Measurements from ENCODE around the gene SPACA6. TPM values are rescaled to one million over a fixed set of nuclear protein-coding genes. Genes with fewer than 3 reads are reported as not detected.

The SPACA6 gene
- total RNA-seq, 3 donors from 2014 or later, result 2.9 to 35.5 (median 4.1) TPM

DNA sequence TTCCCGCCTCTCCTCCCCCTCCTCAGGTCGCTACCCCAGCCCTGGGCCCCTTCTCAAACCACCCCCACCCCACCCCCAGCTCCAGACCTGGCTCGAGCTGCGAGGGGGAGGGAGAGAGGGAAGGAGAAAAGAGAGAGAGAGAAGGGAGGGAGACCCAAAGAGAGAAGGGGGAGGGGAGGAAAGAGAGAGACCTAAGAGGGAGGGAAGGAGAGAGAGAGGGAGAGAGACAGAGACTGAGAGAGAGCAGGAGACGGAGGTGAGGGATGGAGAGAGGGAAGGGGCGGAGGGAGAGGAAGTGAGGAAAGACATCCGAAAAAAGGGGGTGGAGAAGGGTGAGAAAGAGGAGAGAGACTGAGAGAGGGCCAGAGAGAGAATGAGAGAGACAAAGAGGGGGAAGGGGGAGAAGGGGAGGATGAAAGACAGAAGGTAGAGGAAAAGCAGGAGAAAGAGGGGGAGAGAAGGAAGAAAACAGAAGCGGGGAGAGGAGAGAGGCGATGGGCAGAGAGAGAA lies 2.0 kb upstream of the SPACA6 start:
- no peak for ATAC-seq
- Histone ChIP-seq H3K9me3 (no peaks in the 10 kb centered on the region), H3K4me3 (no peak overlapping the region), H3K36me3 (ENCODE audit: low read depth) (no peaks in the 10 kb centered on the region), H3K4me1 (ENCODE audit: low read depth) (no peaks in the 10 kb centered on the region)
- no peak for DNase-seq
- intact Hi-C loops (cut with DNase I, micrococcal nuclease), result no loop called here
- TF ChIP-seq, protein P1, sequence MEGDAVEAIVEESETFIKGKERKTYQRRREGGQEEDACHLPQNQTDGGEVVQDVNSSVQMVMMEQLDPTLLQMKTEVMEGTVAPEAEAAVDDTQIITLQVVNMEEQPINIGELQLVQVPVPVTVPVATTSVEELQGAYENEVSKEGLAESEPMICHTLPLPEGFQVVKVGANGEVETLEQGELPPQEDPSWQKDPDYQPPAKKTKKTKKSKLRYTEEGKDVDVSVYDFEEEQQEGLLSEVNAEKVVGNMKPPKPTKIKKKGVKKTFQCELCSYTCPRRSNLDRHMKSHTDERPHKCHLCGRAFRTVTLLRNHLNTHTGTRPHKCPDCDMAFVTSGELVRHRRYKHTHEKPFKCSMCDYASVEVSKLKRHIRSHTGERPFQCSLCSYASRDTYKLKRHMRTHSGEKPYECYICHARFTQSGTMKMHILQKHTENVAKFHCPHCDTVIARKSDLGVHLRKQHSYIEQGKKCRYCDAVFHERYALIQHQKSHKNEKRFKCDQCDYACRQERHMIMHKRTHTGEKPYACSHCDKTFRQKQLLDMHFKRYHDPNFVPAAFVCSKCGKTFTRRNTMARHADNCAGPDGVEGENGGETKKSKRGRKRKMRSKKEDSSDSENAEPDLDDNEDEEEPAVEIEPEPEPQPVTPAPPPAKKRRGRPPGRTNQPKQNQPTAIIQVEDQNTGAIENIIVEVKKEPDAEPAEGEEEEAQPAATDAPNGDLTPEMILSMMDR (IDR thresholded peaks at IDR 0.05), result no peak

DNA sequence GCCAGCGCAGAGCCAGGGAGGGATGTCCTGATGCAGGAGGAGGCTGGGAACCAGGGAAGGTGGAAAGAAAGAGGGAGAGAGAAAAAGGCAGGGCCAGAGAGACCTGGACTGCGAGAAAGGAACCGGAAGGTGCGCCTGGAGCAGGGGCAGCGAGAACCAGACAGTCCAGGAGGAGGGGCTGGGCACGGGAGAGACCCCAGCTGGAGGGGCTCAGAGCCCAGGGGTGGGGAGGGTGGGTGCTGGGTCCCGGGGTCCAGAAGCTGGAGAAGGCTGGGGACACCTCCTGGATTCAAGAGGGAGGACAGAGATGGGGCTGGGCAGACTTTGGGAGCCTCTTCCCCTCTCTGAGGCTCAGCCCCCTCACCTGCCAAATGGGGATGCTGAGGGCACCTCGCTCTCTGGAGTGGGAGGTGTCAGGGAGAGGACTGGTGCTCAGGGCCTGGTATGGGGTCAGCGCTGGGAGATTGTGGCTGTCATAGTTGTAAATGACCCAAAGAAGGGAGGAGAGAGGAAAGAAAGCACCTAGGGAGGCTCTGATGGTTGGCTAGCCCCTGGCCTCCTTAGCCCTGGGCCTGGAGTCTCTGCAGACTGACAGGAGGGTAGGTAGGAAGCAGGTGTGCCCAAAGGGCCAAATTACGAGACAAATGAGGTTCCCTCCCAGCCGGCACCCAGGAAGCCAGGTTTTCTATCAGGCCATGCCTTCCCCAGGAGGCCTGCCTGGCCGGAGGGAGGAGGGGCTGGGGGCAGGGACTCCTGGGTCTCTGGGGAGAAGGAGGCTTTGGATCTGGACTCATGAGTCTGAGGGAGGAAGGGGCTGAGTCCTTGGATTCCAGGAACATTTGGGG lies 1.3 kb upstream of the SPACA6 start:
- no peak overlapping the region for H3K4me3 ChIP-seq
- TF ChIP-seq, protein P1 (IDR thresholded peaks at IDR 0.05), result no peak
- DNase-seq (no peak), ATAC-seq (no peak)
- H3K36me3 ChIP-seq (ENCODE audit: low read depth), result no peaks in the 10 kb centered on the region
- H3K9me3 ChIP-seq, result no peaks in the 10 kb centered on the region
- no peaks in the 10 kb centered on the region for H3K4me1 ChIP-seq (ENCODE audit: low read depth)
- intact Hi-C loops (cut with DNase I, micrococcal nuclease), result no loop called here

DNA sequence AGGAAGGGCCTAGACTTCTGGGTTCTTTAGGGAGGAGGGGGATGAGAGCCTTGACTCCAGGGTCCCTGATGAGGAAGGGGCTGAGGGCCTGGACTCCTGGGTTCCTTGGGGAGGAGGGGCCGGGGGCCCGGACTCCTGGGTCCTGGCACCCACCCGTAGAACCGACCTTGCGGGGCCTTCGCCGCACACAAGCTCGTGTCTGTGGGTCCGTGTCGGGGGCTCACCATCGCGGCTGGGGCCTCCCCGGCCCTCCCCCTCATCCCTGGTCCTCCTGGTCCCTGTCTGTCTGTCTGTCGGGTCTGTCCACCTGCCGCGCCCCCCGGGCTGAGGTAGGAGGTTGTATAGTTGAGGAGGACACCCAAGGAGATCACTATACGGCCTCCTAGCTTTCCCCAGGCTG lies 662 bp upstream of the SPACA6 start:
- intact Hi-C loops (cut with DNase I, micrococcal nuclease), result no loop called here
- H3K4me1 ChIP-seq (ENCODE audit: low read depth), result no peaks in the 10 kb centered on the region
- TF ChIP-seq, protein P1 (IDR thresholded peaks at IDR 0.05), result no peak
- H3K9me3 ChIP-seq, result no peaks in the 10 kb centered on the region
- no peak for ATAC-seq
- no peak overlapping the region for H3K4me3 ChIP-seq
- H3K36me3 ChIP-seq (ENCODE audit: low read depth), result no peaks in the 10 kb centered on the region
- DNase-seq, result no peak

DNA sequence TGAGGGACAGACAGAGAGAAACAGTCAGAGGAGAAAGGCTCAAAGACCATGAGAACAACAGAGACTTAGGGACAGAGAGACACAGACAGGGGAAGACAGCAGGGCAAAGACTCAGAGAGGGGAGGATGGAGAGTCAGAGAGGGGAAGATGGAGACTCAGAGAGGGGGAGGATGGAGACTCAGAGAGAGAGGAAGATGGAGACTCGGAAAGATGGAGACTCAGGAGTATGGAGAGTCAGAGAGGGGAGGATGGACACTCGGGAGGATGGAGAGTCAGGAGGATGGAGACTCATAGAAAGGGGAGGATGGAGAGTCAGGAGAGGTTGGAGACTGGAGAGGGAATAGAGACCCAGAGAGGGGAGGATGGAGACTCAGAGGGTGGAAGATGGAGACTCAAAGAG lies 689 bp downstream of the SPACA6 start:
- no peak overlapping the region for H3K4me3 ChIP-seq
- no peak for DNase-seq
- no peak for ATAC-seq
- H3K4me1 ChIP-seq (ENCODE audit: low read depth), result no peaks in the 10 kb centered on the region
- H3K36me3 ChIP-seq (ENCODE audit: low read depth), result no peaks in the 10 kb centered on the region
- no peaks in the 10 kb centered on the region for H3K9me3 ChIP-seq
- TF ChIP-seq, protein P1 (IDR thresholded peaks at IDR 0.05), result no peak
- intact Hi-C loops (cut with DNase I, micrococcal nuclease), result no loop called here

DNA sequence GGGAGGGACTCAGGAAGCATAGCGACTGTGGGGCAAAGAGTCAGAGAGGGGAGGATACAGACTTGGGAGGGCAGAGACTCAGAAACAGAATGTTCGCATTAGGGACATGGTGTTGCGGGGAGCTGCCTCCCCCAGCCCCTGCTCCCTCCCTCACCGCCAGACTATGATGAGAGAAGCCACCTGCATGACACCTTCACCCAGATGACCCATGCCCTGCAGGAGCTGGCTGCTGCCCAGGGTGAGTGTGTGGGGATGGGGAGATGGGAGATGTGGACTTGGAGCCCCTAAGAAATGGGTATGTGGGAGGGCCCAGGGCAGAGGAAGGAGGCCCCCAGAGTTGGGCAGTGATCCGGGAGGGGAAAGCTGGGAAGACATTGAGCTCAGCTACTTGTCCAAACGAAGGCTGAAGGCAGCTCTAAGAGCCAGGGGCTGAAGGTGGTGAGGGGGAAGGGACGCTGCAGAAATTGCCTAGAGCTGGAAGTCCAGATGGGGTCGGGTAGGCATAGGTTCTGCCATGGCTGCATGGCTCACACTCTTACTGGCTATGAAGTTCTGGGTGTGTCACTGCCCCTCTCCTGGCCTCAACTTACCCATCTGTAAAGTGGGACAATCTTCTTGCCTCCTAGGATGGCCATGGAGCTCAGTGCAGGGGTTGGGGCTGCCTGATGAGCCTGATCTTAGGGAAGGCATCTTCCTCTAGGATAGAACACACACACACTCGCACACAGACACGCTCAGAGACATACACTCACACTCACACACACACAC lies 1.4 kb downstream of the SPACA6 start:
- ATAC-seq, result no peak
- Histone ChIP-seq H3K4me1 (ENCODE audit: low read depth) (no peaks in the 10 kb centered on the region), H3K9me3 (no peaks in the 10 kb centered on the region), H3K36me3 (ENCODE audit: low read depth) (no peaks in the 10 kb centered on the region), H3K4me3 (no peak overlapping the region)
- TF ChIP-seq, protein P1 (IDR thresholded peaks at IDR 0.05), result no peak
- no peak for DNase-seq
- intact Hi-C loops (cut with DNase I, micrococcal nuclease), result no loop called here

Measured in mucosa of descending colon (tissue), 3 donors.